ENCODE data around the gene LONP1.

Gene LONP1

GRCh38 chr19:5680437-5681368 is 39.2 kb downstream of the LONP1 start, which contains the start of the genes HSD11B1L and MICOS13:
HSD11B1L (plus strand) TSS chr19:5681027; CDS start chr19:5684833, 3,806 bp downstream.
MICOS13 (minus strand) TSS chr19:5680516; CDS start chr19:5680486, 30 bp downstream.
- Histone ChIP-seq H3K4me3 (ENCODE audit: low read depth in 1 of 2, low read length in 2 of 2) (peak within 1 kb of the TSS; percentile 90 to 91), H3K9me3 (ENCODE audit: low read length) (no peaks in the 10 kb centered on the region), H3K4me1 (ENCODE audit: insufficient read depth, low read length) (peaks cover 16% of the 10 kb centered on the region), H3K9ac (ENCODE audit: low read length) (peak within 1 kb of the TSS; percentile 90), H3K27me3 (ENCODE audit: control insufficient read depth in 1 of 2, insufficient read depth in 2 of 2, low read length in 2 of 2) (no peaks in the 10 kb centered on the region), H3K36me3 (ENCODE audit: insufficient read depth, low read length) (no peaks in the 10 kb centered on the region), H3K27ac (ENCODE audit: low read depth, low read length) (peak within 1 kb of the TSS; percentile 94)

- Histone ChIP-seq H3K9me3 (ENCODE audit: low read length) (no peaks in the 10 kb centered on the region), H3K27ac (ENCODE audit: low read depth, low read length) (peak overlapping the region; percentile 94), H3K4me3 (ENCODE audit: low read depth in 1 of 2, low read length in 2 of 2) (peak overlapping the region; percentile 90 to 91), H3K27me3 (ENCODE audit: control insufficient read depth in 1 of 2, insufficient read depth in 2 of 2, low read length in 2 of 2) (no peaks in the 10 kb centered on the region), H3K36me3 (ENCODE audit: insufficient read depth, low read length) (no peaks in the 10 kb centered on the region), H3K9ac (ENCODE audit: low read length) (peak overlapping the region; percentile 90), H3K4me1 (ENCODE audit: insufficient read depth, low read length) (peaks cover 16% of the 10 kb centered on the region)
Observed at GRCh38 chr19:5680084-5680436, 39.9 kb downstream of the LONP1 start.

GRCh38 chr19:5679289-5680083 is 40.5 kb downstream of the LONP1 start:
- H3K4me1 ChIP-seq (ENCODE audit: insufficient read depth, low read length): peaks cover 16% of the 10 kb centered on the region
- H3K9ac ChIP-seq (ENCODE audit: low read length): peak overlapping the region; percentile 90
- H3K9me3 ChIP-seq (ENCODE audit: low read length): no peaks in the 10 kb centered on the region
- no peaks in the 10 kb centered on the region for H3K27me3 ChIP-seq (ENCODE audit: control insufficient read depth in 1 of 2, insufficient read depth in 2 of 2, low read length in 2 of 2)
- H3K27ac ChIP-seq (ENCODE audit: low read depth, low read length): peak overlapping the region; percentile 94
- H3K36me3 ChIP-seq (ENCODE audit: insufficient read depth, low read length): no peaks in the 10 kb centered on the region
- H3K4me3 ChIP-seq (ENCODE audit: low read depth in 1 of 2, low read length in 2 of 2): peak overlapping the region; percentile 90 to 91

- Histone ChIP-seq H3K9me3 (ENCODE audit: low read length) (no peaks in the 10 kb centered on the region), H3K27ac (ENCODE audit: low read depth, low read length) (no peak overlapping the region), H3K9ac (ENCODE audit: low read length) (no peak overlapping the region), H3K4me1 (ENCODE audit: insufficient read depth, low read length) (peaks cover 16% of the 10 kb centered on the region), H3K27me3 (ENCODE audit: control insufficient read depth in 1 of 2, insufficient read depth in 2 of 2, low read length in 2 of 2) (no peaks in the 10 kb centered on the region), H3K4me3 (ENCODE audit: low read depth in 1 of 2, low read length in 2 of 2) (no peak overlapping the region), H3K36me3 (ENCODE audit: insufficient read depth, low read length) (peaks cover 5% of the 10 kb centered on the region)
Observed at GRCh38 chr19:5678071-5678718, 41.8 kb downstream of the LONP1 start.

GRCh38 chr19:5677580-5677979 is 42.4 kb downstream of the LONP1 start:
- peaks cover 16% of the 10 kb centered on the region for H3K4me1 ChIP-seq (ENCODE audit: insufficient read depth, low read length)
- no peaks in the 10 kb centered on the region for H3K27me3 ChIP-seq (ENCODE audit: control insufficient read depth in 1 of 2, insufficient read depth in 2 of 2, low read length in 2 of 2)

GRCh38 chr19:5677136-5677535 is 42.8 kb downstream of the LONP1 start:
- H3K9ac ChIP-seq (ENCODE audit: low read length): no peak overlapping the region
- no peaks in the 10 kb centered on the region for H3K27me3 ChIP-seq (ENCODE audit: control insufficient read depth in 1 of 2, insufficient read depth in 2 of 2, low read length in 2 of 2)
- H3K9me3 ChIP-seq (ENCODE audit: low read length): no peaks in the 10 kb centered on the region
- peaks cover 16% of the 10 kb centered on the region for H3K4me1 ChIP-seq (ENCODE audit: insufficient read depth, low read length)
- H3K27ac ChIP-seq (ENCODE audit: low read depth, low read length): no peak overlapping the region
- H3K36me3 ChIP-seq (ENCODE audit: insufficient read depth, low read length): peaks cover 5% of the 10 kb centered on the region
- no peak overlapping the region for H3K4me3 ChIP-seq (ENCODE audit: low read depth in 1 of 2, low read length in 2 of 2)

More at GRCh38 chr19:5677580-5677979, 42.4 kb downstream of the LONP1 start:
- H3K4me3 ChIP-seq (ENCODE audit: low read depth in 1 of 2, low read length in 2 of 2): no peak overlapping the region
- no peak overlapping the region for H3K27ac ChIP-seq (ENCODE audit: low read depth, low read length)
- no peak overlapping the region for H3K9ac ChIP-seq (ENCODE audit: low read length)
- H3K36me3 ChIP-seq (ENCODE audit: insufficient read depth, low read length): peaks cover 5% of the 10 kb centered on the region
- no peaks in the 10 kb centered on the region for H3K9me3 ChIP-seq (ENCODE audit: low read length)

- Histone ChIP-seq H3K4me3 (ENCODE audit: low read depth in 1 of 2, low read length in 2 of 2) (no peak overlapping the region), H3K4me1 (ENCODE audit: insufficient read depth, low read length) (peaks cover 16% of the 10 kb centered on the region), H3K27me3 (ENCODE audit: control insufficient read depth in 1 of 2, insufficient read depth in 2 of 2, low read length in 2 of 2) (no peaks in the 10 kb centered on the region), H3K9ac (ENCODE audit: low read length) (no peak overlapping the region), H3K36me3 (ENCODE audit: insufficient read depth, low read length) (peaks cover 5% of the 10 kb centered on the region), H3K9me3 (ENCODE audit: low read length) (no peaks in the 10 kb centered on the region), H3K27ac (ENCODE audit: low read depth, low read length) (no peak overlapping the region)
Observed at GRCh38 chr19:5676772-5677105, 43.2 kb downstream of the LONP1 start.

GRCh38 chr19:5676105-5676771 is 43.7 kb downstream of the LONP1 start:
- Histone ChIP-seq H3K27ac (ENCODE audit: low read depth, low read length) (no peak overlapping the region), H3K4me3 (ENCODE audit: low read depth in 1 of 2, low read length in 2 of 2) (no peak overlapping the region), H3K36me3 (ENCODE audit: insufficient read depth, low read length) (peaks cover 5% of the 10 kb centered on the region), H3K9ac (ENCODE audit: low read length) (no peak overlapping the region), H3K4me1 (ENCODE audit: insufficient read depth, low read length) (peaks cover 13% of the 10 kb centered on the region), H3K27me3 (ENCODE audit: control insufficient read depth in 1 of 2, insufficient read depth in 2 of 2, low read length in 2 of 2) (no peaks in the 10 kb centered on the region), H3K9me3 (ENCODE audit: low read length) (no peaks in the 10 kb centered on the region)

GRCh38 chr19:5674714-5675113 is 45.2 kb downstream of the LONP1 start:
- H3K9ac ChIP-seq (ENCODE audit: low read length): no peak overlapping the region
- H3K27ac ChIP-seq (ENCODE audit: low read depth, low read length): no peak overlapping the region
- H3K27me3 ChIP-seq (ENCODE audit: control insufficient read depth in 1 of 2, insufficient read depth in 2 of 2, low read length in 2 of 2): no peaks in the 10 kb centered on the region
- H3K9me3 ChIP-seq (ENCODE audit: low read length): no peaks in the 10 kb centered on the region
- H3K36me3 ChIP-seq (ENCODE audit: insufficient read depth, low read length): peaks cover 5% of the 10 kb centered on the region
- H3K4me3 ChIP-seq (ENCODE audit: low read depth in 1 of 2, low read length in 2 of 2): no peak overlapping the region
- H3K4me1 ChIP-seq (ENCODE audit: insufficient read depth, low read length): peaks cover 7% of the 10 kb centered on the region

GRCh38 chr19:5673752-5674151 is 46.2 kb downstream of the LONP1 start:
- no peak overlapping the region for H3K9ac ChIP-seq (ENCODE audit: low read length)
- no peaks in the 10 kb centered on the region for H3K4me1 ChIP-seq (ENCODE audit: insufficient read depth, low read length)
- peaks cover 11% of the 10 kb centered on the region for H3K36me3 ChIP-seq (ENCODE audit: insufficient read depth, low read length)
- H3K27me3 ChIP-seq (ENCODE audit: control insufficient read depth in 1 of 2, insufficient read depth in 2 of 2, low read length in 2 of 2): no peaks in the 10 kb centered on the region
- H3K4me3 ChIP-seq (ENCODE audit: low read depth in 1 of 2, low read length in 2 of 2): no peak overlapping the region
- no peaks in the 10 kb centered on the region for H3K9me3 ChIP-seq (ENCODE audit: low read length)
- H3K27ac ChIP-seq (ENCODE audit: low read depth, low read length): no peak overlapping the region
